ENCODE measurements around the gene CFAP74.
"Not testable (repeated sequence)": the region's sequence is repeated elsewhere in the genome, so short reads cannot be mapped to it uniquely, and the experiment has no call there.

CFAP74 gene

GRCh38 chr1:1946540-1946939 is 57.0 kb downstream of the CFAP74 start:
- no peak for DNase-seq (ENCODE audit: low read depth, low spot score)

GRCh38 chr1:1945782-1946393 is 57.7 kb downstream of the CFAP74 start:
- DNase-seq (ENCODE audit: low read depth, low spot score): no peak

GRCh38 chr1:1943834-1944570 is 59.6 kb downstream of the CFAP74 start:
- DNase-seq (ENCODE audit: low read depth, low spot score): no peak

- no peak for DNase-seq (ENCODE audit: low read depth, low spot score)
Measured at GRCh38 chr1:1942753-1943656, 60.6 kb downstream of the CFAP74 start.

GRCh38 chr1:1941868-1942752 is 61.5 kb downstream of the CFAP74 start:
- DNase-seq (ENCODE audit: low read depth, low spot score): no peak

GRCh38 chr1:1941211-1941841 is 62.3 kb downstream of the CFAP74 start:
- no peak for DNase-seq (ENCODE audit: low read depth, low spot score)

GRCh38 chr1:1940123-1940425 is 63.5 kb downstream of the CFAP74 start:
- DNase-seq (ENCODE audit: low read depth, low spot score): no peak

- no peak for DNase-seq (ENCODE audit: low read depth, low spot score)
Measured at GRCh38 chr1:1939296-1940122, 64.1 kb downstream of the CFAP74 start.

- DNase-seq (ENCODE audit: low read depth, low spot score): no peak
Measured at GRCh38 chr1:1938613-1939295, 64.8 kb downstream of the CFAP74 start.

GRCh38 chr1:1938276-1938573 is 65.4 kb downstream of the CFAP74 start:
- no peak for DNase-seq (ENCODE audit: low read depth, low spot score)

- DNase-seq (ENCODE audit: low read depth, low spot score): no peak
Measured at GRCh38 chr1:1937549-1938275, 65.9 kb downstream of the CFAP74 start.

GRCh38 chr1:1937061-1937460 is 66.5 kb downstream of the CFAP74 start:
- no peak for DNase-seq (ENCODE audit: low read depth, low spot score)

GRCh38 chr1:1934848-1935247 is 68.7 kb downstream of the CFAP74 start:
- not testable (repeated sequence) for DNase-seq (ENCODE audit: low read depth, low spot score)

GRCh38 chr1:1929639-1930545 is 73.7 kb downstream of the CFAP74 start:
- DNase-seq (ENCODE audit: low read depth, low spot score): no peak

GRCh38 chr1:1929102-1929638 is 74.4 kb downstream of the CFAP74 start:
- DNase-seq (ENCODE audit: low read depth, low spot score): no peak

GRCh38 chr1:1928231-1929101 is 75.1 kb downstream of the CFAP74 start:
- DNase-seq (ENCODE audit: low read depth, low spot score): no peak

- no peak for DNase-seq (ENCODE audit: low read depth, low spot score)
Measured at GRCh38 chr1:1927751-1928150, 75.8 kb downstream of the CFAP74 start.
